Right ventricle myocardium superior (tissue), 1 donor: ENCODE results near the gene PPP1R13L. TPM values are rescaled to one million over a fixed set of nuclear protein-coding genes. Genes with fewer than 3 reads are reported as not detected.
A peak's percentile ranks its signal among the peaks of the same experiment; 100 is the strongest.
"Not testable (repeated sequence)": the region's sequence is repeated elsewhere in the genome, so short reads cannot be mapped to it uniquely, and the experiment has no call there.

ENCODE experiments used
- ATAC-seq: fragments of 200-7000 bp; cut with Tn5 transposase; one replicate; pipeline ENCODE4 v1.9.1; 2020; ENCODE audit warnings: mild to moderate bottlenecking; ENCODE audit not compliant: poor library complexity
- DNase-seq: peaks from one replicate; pipeline ENCODE4 v3.0.0-alpha.2; 2020
- intact Hi-C: fragments of 100-400 bp; cut with DNase I; formaldehyde crosslinking; loops from one replicate; pipeline ENCODE4 v1.11.2; 2022
- total RNA-seq: library from RNA; stranded (reverse); fragmentation: NEBNext Ultra II Directional; extraction: Animal tissue kit (Norgen Biotek cat#: 25700); gene quantifications from one replicate; pipeline ENCODE4 v1.2.1, GENCODE V29; 2021
- donor health status: DM: no; HTN: yes; CAD: no; lungs with severe emphysema.

Gene PPP1R13L
- total RNA-seq, 1 donor from 2014 or later: 207 TPM

- ATAC-seq: peak; percentile 80
- peak; percentile 92 for DNase-seq
- intact Hi-C loops: loop anchor here (1.0 kb wide), 1 partner anchor 39 kb away; no protein-coding TSS in a partner anchor
Measured at GRCh38 chr19:45439569-45440258, 34.8 kb upstream of the PPP1R13L start.

- intact Hi-C loops: loop anchor here (1.0 kb wide), 1 partner anchor 39 kb away; no protein-coding TSS in a partner anchor
- DNase-seq: no peak
Measured at GRCh38 chr19:45439190-45439568, 34.3 kb upstream of the PPP1R13L start.

GRCh38 chr19:45437328-45437727, 32.5 kb upstream of the PPP1R13L start:
- intact Hi-C loops: no loop called here
- DNase-seq (no peak), ATAC-seq (no peak)

More at GRCh38 chr19:45439190-45439568, 34.3 kb upstream of the PPP1R13L start:
- no peak for ATAC-seq

- ATAC-seq, intact Hi-C loops, DNase-seq: not testable (repeated sequence)
Measured at GRCh38 chr19:45432543-45432942, 27.7 kb upstream of the PPP1R13L start.

DNA sequence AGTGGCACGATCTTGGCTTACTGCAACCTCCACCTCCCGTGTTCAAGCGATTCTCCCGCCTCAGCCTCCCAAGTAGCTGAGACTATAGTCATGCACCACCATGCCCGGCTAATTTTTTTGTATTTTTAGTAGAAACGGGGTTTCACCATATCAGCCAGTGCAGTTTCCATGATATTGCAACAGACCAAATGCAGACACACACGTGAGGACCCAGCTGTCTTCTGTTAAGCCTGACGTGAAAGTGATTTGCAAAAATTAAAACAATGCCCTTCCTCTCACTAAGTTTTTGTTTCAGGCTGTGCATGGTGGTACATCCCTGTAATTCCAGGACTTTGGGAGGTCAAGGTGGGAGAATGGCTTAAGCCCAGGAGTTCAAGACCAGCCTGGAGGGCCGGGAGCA, 26.1 kb upstream of the PPP1R13L start:
- intact Hi-C loops, ATAC-seq, DNase-seq: not testable (repeated sequence)

DNA sequence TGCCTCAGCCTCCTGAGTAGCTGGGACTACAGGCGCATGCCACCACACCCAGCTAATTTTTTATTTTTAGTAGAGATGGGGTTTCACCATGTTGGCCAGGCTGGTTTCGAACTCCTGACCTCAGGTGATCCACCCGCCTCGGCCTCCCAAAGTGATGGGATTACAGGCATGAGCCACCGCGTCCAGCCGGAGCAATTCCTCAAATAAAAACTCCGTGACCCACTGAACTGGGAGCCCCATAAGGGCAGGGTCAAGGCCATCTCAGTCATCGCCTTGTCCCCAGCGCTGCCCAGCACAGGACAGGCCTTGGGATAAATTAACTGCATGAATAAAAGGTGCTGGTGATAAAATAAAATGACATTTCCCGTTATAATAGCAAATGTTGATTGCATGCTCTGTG, 25.0 kb upstream of the PPP1R13L start:
- ATAC-seq, intact Hi-C loops, DNase-seq: not testable (repeated sequence)

GRCh38 chr19:45428384-45429231, 23.7 kb upstream of the PPP1R13L start:
- ATAC-seq: peak; percentile 78
- intact Hi-C loops: no loop called here
- DNase-seq: peak; percentile 78

DNA sequence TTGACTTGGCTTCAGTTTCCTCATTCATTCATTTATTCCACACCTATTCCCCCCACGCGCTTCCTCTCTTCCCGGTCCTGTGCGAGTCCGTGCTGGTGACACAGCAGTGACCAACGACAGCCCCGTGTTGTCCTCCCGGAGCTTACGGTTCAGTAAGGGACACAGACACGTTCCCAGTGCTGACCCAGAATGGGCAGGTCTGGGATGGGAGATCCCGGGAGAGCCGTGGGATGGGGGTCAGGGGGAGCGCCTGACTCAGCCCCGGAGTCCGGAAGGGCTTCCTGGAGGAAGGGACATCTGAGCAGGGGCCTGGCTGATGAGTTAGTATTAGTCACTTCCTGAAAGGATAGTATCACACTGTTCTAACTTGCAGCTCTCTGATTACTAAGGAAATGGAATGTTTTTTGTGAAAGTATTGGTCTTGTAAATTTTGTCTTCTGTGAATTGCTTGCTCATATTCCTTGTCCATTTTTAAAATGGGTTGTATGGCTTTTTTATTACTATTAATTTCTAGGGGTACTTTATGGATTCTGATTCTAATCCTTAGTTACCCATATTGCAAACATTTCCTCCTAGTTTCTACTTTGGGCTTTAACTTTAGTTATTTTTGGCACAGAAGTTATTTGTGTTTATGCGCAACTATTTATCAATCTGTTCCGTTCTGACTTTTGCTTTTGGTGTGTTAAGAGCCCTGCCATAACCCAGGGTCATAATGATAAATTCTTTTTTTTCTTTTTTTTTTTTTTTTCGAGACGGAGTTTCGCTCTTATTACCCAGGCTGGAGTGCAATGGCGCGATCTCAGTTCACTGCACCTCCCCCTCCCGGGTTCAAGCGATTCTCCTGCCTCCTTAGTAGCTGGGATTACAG, 19.6 kb upstream of the PPP1R13L start:
- intact Hi-C loops: no loop called here

DNA sequence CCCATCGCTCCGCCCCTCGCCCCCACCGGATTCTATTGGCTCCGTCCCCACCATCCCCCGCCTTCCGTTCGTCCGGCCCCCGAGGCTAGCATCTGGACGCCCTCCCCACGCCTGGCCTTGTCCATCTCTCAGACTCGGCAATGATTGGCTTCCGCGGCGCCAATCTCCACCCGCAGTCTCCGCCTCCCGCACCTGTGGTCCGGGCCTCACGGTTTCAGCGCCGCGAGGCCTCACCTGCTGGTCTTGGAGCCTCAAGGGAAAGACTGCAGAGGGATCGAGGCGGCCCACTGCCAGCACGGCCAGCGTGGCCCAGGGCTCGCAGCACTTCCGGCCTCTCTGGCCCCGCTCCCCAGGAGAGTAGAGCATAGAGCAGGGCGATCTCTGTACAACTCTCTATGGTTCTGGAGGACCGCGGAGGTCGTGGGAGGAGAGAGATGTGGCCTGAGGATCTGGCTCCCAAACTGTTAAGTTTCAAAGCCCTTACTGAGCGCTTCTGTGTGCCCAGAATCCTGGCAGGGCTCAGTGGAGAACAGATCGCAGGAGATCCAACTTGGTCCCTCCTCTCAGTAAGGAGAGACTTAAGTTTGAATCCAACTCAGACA, 18.8 kb upstream of the PPP1R13L start, which contains the start of gene ERCC1:
Gene ERCC1, minus strand, starts transcription at position 329 of the 602 bp plus-strand sequence. CDS start 543 bp downstream, outside the sequence.
- DNase-seq: peak; percentile 97
- intact Hi-C loops: no loop called here
- peak; percentile 88 for ATAC-seq

More for the DNA sequence above, 19.6 kb upstream of the PPP1R13L start:
- peak; percentile 19 for ATAC-seq
- peak; percentile 74 for DNase-seq

GRCh38 chr19:45423033-45423588, 18.2 kb upstream of the PPP1R13L start:
- intact Hi-C loops: no loop called here
- no peak for ATAC-seq

GRCh38 chr19:45421947-45422498, 17.2 kb upstream of the PPP1R13L start:
- intact Hi-C loops: no loop called here
- DNase-seq: no peak

More at GRCh38 chr19:45423033-45423588, 18.2 kb upstream of the PPP1R13L start:
- no peak for DNase-seq

DNA sequence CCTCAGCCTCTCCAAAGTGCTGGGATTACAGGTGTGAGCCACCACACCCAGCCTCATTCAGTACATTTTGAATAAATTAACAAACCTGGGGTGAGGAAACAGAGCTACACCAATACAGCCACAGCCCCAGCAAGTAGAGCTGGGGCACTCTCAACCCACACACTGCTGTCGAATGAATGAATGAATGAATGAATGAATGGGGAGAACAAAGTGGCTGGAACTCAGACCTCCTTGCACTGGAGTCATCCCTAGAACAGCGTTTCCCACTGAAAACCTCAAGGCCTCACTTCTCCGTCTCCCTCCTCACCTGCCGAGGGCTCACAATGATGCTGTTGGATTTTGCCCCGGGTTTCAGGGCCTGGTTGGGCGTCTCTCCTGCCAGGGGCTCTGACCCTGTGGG, 16.0 kb upstream of the PPP1R13L start:
- DNase-seq (no peak), ATAC-seq (no peak)
- intact Hi-C loops: no loop called here

More at GRCh38 chr19:45421947-45422498, 17.2 kb upstream of the PPP1R13L start:
- no peak for ATAC-seq

DNA sequence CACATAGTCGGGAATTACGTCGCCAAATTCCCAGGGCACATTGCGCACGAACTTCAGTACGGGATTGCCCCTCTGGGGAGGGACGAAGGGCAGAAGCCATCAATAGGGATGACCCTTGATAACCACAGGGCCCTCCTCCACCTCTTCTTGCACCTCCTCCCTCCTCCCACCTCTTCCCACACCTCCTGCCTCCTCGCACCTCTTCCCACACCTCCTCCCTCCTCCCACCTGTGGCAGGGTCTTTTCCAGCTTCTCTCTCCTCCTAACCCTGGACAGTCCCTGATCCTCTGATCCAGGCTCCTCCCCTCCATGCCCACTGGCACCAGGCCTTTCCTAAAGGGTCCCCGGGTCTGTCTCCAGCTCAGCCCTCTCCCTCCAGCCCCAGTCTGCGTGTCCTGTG, 15.5 kb upstream of the PPP1R13L start:
- intact Hi-C loops: no loop called here
- no peak for ATAC-seq
- DNase-seq: no peak

DNA sequence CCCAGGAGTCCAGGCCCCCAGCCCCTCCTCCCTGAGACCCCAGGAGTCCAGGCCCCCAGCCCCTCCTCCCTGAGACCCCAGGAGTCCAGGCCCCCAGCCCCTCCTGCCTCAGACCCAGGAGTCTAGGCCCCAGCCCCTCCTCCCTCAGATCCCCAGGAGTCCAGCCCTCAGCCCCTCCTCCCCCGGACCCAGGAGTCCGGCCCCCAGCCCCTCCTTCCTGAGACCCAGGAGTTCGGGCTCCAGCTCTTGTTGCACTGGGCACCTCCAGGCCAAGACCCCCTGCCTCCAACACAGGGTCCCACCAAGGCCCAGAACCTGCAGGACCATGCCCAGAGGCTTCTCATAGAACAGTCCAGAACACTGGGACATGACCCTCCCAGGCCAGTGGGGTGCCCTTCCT, 15.0 kb upstream of the PPP1R13L start:
- DNase-seq: no peak

DNA sequence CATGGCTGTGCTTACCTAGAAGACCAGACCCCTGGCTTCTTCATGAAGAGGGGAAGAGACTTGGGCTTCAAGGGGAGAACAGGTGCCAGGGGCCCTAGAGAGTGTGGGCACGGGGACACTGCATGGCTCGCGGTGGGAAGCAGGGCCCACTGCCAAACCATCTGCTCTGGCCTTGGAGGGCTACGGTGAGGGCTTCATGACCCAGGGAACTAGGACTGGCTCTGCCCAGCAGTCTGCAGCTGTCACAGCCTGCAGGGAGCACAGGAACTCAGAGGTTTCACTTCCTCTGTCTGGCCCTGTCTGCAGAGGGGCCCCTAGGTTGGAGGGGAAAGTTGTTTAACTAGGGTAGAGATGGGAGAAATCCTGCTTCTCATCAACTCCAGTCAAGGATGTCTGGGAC, 14.5 kb upstream of the PPP1R13L start:
- intact Hi-C loops: no loop called here
- peak; percentile 63 for DNase-seq
- ATAC-seq: no peak

More for the DNA sequence above, 15.0 kb upstream of the PPP1R13L start:
- intact Hi-C loops: no loop called here
- no peak for ATAC-seq

DNA sequence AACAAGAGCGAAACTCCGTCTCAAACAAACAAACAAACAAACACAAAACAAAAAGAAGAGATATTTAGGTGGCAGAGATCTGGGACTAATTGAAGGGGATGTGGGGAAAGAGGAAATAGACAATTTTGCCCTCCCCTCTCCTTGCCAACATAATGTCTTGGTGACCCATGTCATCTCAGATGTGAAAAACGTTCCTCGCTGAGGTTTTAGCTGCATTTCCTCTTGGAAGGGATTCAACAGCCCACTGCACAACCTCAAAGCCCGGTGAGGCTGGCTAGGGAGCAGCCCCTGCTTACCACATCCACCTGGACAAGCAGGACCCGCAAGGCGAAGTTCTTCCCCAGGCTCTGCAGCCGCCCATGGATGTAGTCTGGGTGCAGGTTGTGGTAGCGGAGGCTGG, 13.9 kb upstream of the PPP1R13L start:
- intact Hi-C loops: no loop called here
- no peak for ATAC-seq
- no peak for DNase-seq

DNA sequence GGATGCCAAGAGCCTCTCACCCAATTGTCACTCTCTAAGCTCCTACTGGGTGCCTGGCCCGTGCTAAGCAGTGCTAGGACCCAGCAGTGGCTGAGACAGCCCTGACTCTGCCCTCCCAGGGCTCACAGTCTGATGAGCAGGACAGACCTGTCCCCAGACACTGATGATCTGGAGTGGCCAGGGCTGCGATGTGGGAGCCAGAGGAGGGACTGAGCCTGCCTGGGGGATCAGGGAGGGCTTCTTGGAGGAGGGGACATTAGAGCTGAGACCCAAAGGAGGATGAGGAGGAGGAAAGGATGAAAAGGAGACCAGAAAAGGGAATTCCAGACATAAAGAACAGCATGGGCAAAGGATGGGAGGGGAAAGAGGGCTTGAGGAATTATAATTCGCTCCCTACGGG, 12.3 kb upstream of the PPP1R13L start:
- DNase-seq: peak; percentile 3
- intact Hi-C loops: no loop called here
- no peak for ATAC-seq

- intact Hi-C loops: no loop called here
- no peak for ATAC-seq
Measured at GRCh38 chr19:45414468-45414867, 9.6 kb upstream of the PPP1R13L start.

More at GRCh38 chr19:45414468-45414867, 9.6 kb upstream of the PPP1R13L start:
- peak; percentile 4 for DNase-seq
